Measurements from ENCODE around the gene BIRC7. TPM values are rescaled to one million over a fixed set of nuclear protein-coding genes. Genes with fewer than 3 reads are reported as not detected.

The BIRC7 gene
- total and polyA plus RNA-seq, 2 of the 4 experiments (the other 2 are of a cell fraction), result not detected

DNA sequence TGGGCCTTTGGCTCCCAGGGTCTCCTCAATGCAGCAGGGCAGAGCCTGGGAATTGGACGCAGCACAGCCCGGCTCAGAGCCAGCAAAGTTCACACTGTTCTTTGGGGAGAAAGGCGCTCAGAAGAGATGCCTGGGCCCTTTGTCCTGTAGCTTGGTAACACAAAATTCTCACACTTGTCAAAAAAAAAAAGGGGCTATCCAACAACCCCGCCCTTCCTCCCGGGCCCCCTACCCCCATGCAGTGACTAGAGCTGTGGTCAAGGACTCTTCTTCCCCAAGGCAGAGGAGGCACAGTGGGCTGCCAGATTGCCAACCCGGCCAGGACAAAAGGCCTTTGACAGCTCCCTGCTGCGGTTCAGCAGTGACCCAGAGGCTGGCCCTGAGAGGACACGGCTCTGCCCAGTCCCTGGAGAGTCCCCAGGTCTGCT, 16.6 kb downstream of the BIRC7 start:
- Histone ChIP-seq H3K4me3 (ENCODE audit: insufficient read depth, low read depth, low read length) (no peak overlapping the region), H3K9me3 (ENCODE audit: control insufficient read depth, insufficient read depth, low read length) (no peaks in the 10 kb centered on the region), H3K27ac (ENCODE audit: insufficient read depth, low read length) (no peak overlapping the region), H3K4me2 (ENCODE audit: low read depth, low read length) (no peak overlapping the region), H4K91ac (ENCODE audit: insufficient read depth, low read depth, low read length) (no peak overlapping the region), H2BK15ac (ENCODE audit: low read depth, low read length) (no peak overlapping the region), H4K20me1 (ENCODE audit: insufficient read depth, low read length) (no peaks in the 10 kb centered on the region; the same call in 1 of the 2 replicates), H3K14ac (replicated peaks; ENCODE audit: low read depth, low read length) (no peak overlapping the region), H3K9me1 (ENCODE audit: insufficient read depth, low read length) (no peaks in the 10 kb centered on the region), H3K18ac (ENCODE audit: low read depth, low read length) (no peak overlapping the region), H3K27me3 (ENCODE audit: control insufficient read depth, insufficient read depth, low read length) (peaks cover 66% of the 10 kb centered on the region), H2BK120ac (ENCODE audit: low read depth, low read length) (no peak overlapping the region), H4K5ac (ENCODE audit: low read depth, low read length) (no peak overlapping the region), H2BK20ac (ENCODE audit: low read depth, low read length) (no peak overlapping the region), H3K23ac (ENCODE audit: low read depth, low read length) (no peak overlapping the region), H3K79me1 (ENCODE audit: low read depth in 1 of 2, low read length in 2 of 2) (no peaks in the 10 kb centered on the region), H4K8ac (ENCODE audit: low read depth in 2 of 2, low read length in 2 of 2) (no peak overlapping the region), H2AK9ac (replicated peaks; ENCODE audit: low read depth, low read length, poor library complexity) (no peak overlapping the region), H3K4ac (ENCODE audit: low read depth, low read length) (no peak overlapping the region), H3K4me1 (ENCODE audit: control insufficient read depth, insufficient read depth, low read length) (no peaks in the 10 kb centered on the region), H2AK5ac (ENCODE audit: low read depth, low read length) (no peak overlapping the region), H3K56ac (ENCODE audit: extremely low read depth, insufficient read depth, low read length) (no peak overlapping the region), H2AFZ (replicated peaks; ENCODE audit: low read length, poor library complexity) (no peak overlapping the region), H3K36me3 (ENCODE audit: control insufficient read depth, insufficient read depth, low read length) (no peaks in the 10 kb centered on the region), H3K9ac (ENCODE audit: low read depth, low read length) (no peak overlapping the region), H2BK5ac (ENCODE audit: low read depth, low read length, poor library complexity, severe bottlenecking) (no peak overlapping the region)
- no peak for TF ChIP-seq POLR2A (IDR thresholded peaks at IDR 0.05; ENCODE audit: low read depth, low read length)
- no peak for TF ChIP-seq MXI1 (IDR thresholded peaks at IDR 0.05; ENCODE audit: borderline replicate concordance, low read depth, low read length)
- TF ChIP-seq MAFK (IDR thresholded peaks at IDR 0.05; ENCODE audit: low read depth, low read length), result no peak
- TF ChIP-seq RAD21 (IDR thresholded peaks at IDR 0.05; ENCODE audit: low read length), result no peak
- TF ChIP-seq CHD1 (IDR thresholded peaks at IDR 0.05; ENCODE audit: low read depth, low read length), result no peak
- TF ChIP-seq, protein P1, sequence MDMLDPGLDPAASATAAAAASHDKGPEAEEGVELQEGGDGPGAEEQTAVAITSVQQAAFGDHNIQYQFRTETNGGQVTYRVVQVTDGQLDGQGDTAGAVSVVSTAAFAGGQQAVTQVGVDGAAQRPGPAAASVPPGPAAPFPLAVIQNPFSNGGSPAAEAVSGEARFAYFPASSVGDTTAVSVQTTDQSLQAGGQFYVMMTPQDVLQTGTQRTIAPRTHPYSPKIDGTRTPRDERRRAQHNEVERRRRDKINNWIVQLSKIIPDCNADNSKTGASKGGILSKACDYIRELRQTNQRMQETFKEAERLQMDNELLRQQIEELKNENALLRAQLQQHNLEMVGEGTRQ (IDR thresholded peaks at IDR 0.05; ENCODE audit: low read depth, low read length), result no peak
- no peak for TF ChIP-seq FOS (IDR thresholded peaks at IDR 0.05; ENCODE audit: low read depth, low read length)
- TF ChIP-seq, protein P2, sequence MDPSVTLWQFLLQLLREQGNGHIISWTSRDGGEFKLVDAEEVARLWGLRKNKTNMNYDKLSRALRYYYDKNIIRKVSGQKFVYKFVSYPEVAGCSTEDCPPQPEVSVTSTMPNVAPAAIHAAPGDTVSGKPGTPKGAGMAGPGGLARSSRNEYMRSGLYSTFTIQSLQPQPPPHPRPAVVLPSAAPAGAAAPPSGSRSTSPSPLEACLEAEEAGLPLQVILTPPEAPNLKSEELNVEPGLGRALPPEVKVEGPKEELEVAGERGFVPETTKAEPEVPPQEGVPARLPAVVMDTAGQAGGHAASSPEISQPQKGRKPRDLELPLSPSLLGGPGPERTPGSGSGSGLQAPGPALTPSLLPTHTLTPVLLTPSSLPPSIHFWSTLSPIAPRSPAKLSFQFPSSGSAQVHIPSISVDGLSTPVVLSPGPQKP (IDR thresholded peaks at IDR 0.05; ENCODE audit: borderline replicate concordance, low read depth, low read length), result no peak
- no peak for TF ChIP-seq RFX5 (IDR thresholded peaks at IDR 0.05; ENCODE audit: low read depth, low read length)
- no peak for TF ChIP-seq SMC3 (IDR thresholded peaks at IDR 0.05; ENCODE audit: low read depth, low read length)
- no peak for TF ChIP-seq BHLHE40 (IDR thresholded peaks at IDR 0.05; ENCODE audit: low read depth, low read length)
- TF ChIP-seq RCOR1 (IDR thresholded peaks at IDR 0.05; ENCODE audit: insufficient replicate concordance, low read length), result no peak
- TF ChIP-seq NFE2L2 (IDR thresholded peaks at IDR 0.05; ENCODE audit: low read depth, low read length), result no peak
- TF ChIP-seq MAZ (IDR thresholded peaks at IDR 0.05; ENCODE audit: borderline replicate concordance, low read depth, low read length), result no peak
- no peak for TF ChIP-seq CEBPB (IDR thresholded peaks at IDR 0.05; ENCODE audit: low read depth, low read length)
- TF ChIP-seq, protein P3, sequence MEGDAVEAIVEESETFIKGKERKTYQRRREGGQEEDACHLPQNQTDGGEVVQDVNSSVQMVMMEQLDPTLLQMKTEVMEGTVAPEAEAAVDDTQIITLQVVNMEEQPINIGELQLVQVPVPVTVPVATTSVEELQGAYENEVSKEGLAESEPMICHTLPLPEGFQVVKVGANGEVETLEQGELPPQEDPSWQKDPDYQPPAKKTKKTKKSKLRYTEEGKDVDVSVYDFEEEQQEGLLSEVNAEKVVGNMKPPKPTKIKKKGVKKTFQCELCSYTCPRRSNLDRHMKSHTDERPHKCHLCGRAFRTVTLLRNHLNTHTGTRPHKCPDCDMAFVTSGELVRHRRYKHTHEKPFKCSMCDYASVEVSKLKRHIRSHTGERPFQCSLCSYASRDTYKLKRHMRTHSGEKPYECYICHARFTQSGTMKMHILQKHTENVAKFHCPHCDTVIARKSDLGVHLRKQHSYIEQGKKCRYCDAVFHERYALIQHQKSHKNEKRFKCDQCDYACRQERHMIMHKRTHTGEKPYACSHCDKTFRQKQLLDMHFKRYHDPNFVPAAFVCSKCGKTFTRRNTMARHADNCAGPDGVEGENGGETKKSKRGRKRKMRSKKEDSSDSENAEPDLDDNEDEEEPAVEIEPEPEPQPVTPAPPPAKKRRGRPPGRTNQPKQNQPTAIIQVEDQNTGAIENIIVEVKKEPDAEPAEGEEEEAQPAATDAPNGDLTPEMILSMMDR (conservative IDR thresholded peaks at IDR 0.05; ENCODE audit: low read depth, low read length), result no peak
- in situ Hi-C loops (cut with MboI; ENCODE audit: low sequenced_read_pairs), result no loop called here
- no peak for DNase-seq
- dilution Hi-C loops (cut with HindIII; ENCODE audit: low sequenced_read_pairs, unreplicated experiment), result no loop called here
- ChIA-PET CTCF (interaction anchor here (2.8 kb wide), 1 partner anchor 28 kb away, joined by 13 read pairs; no protein-coding TSS in a partner anchor), POLR2A (ENCODE audit: unreplicated experiment) (no interaction called here)
- BruUV-seq (replicated peaks), result no TSS peak
- WGBS, 2 experiments (ENCODE audit: extremely low coverage in 2 of 2, insufficient read length in 1 of 2), result 59% methylated on average over 3 of the region's 8 CpGs; no CpG with 5 or more reads in 1 of the 2 experiments
- ATAC-seq (ENCODE audit: low read depth), result no peak
- intact Hi-C loops (cut with micrococcal nuclease), result no loop called here

Measured in IMR-90 (cell line).